ENCODE data around the gene ACSF3. TPM values are rescaled to one million over a fixed set of nuclear protein-coding genes. Genes with fewer than 3 reads are reported as not detected.
A peak's percentile ranks its signal among the peaks of the same experiment; 100 is the strongest.

ACSF3 gene
- total RNA-seq, 1 experiment from 2014 or later: 55.2 TPM

DNA sequence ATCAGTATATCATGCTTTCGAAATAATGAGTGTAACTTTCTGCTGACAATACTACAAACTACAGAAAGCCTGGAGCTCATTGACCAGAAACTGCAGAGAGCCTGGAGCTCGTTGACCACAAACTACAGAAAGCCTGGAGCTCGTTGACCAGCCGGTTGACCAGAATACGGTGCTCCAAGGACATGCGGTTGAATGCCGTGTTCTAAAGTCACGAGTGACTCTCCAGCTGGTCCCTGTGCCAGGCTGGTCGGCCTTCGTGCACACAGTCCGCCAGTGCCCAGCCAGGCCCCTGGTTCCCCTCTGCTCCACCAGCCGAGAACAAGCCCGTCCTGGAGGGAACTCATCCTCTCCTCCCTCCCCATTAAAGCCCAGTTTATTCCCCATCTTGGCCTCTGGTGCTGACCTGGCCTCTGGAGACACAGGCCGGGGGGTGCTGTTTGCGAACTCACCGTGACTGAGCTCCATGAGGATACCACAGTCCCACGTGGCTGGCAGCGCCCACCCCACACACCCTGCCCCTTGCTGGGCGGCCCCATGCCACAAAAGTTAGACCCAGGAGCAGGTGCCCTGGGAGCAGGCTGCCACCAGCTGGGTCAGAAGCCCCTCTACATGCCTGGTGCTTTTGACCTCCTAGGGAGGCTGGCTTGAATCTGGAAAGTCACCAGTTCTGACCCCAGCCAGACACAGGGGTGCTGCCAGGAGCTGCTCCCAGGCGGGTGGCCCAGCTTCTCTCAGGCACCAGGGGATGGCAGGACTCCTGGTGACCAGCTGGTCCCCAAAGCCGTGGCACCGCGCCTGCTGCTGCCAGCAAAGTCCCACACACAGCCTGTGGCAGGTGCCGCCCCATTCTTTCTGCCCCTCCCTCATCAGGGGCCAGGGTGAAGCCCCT, 62.4 kb downstream of the ACSF3 start:
- no peaks in the 10 kb centered on the region for H3K36me3 ChIP-seq (ENCODE audit: control insufficient read depth, insufficient read depth, low read length)
- Mint-ChIP-seq H3K4me3 (ENCODE audit: unreplicated experiment) (no peak overlapping the region), H3K27me3 (ENCODE audit: insufficient read depth, unreplicated experiment) (no peaks in the 10 kb centered on the region), H3K27ac (ENCODE audit: unreplicated experiment) (no peak overlapping the region), H3K4me1 (ENCODE audit: low read depth, unreplicated experiment) (no peaks in the 10 kb centered on the region), H3K36me3 (ENCODE audit: insufficient read depth, unreplicated experiment) (peaks cover 47% of the 10 kb centered on the region), H3K9me3 (ENCODE audit: unreplicated experiment) (no peaks in the 10 kb centered on the region)
- H3K4me1 ChIP-seq: peaks cover 7% of the 10 kb centered on the region; the same call in 1 of the 2 replicates
- no peak for DNase-seq
- TSS peak; percentile 32 for BruUV-seq (replicated peaks)
- H3K27me3 ChIP-seq (replicated peaks; ENCODE audit: control insufficient read depth, insufficient read depth, low read length): no peaks in the 10 kb centered on the region
- no peaks in the 10 kb centered on the region for H3K9me3 ChIP-seq
- ChIA-PET POLR2A (no interaction called here), CTCF (interaction anchor here (0.9 kb wide), 1 partner anchor 15 kb away, joined by 3 read pairs; no protein-coding TSS in a partner anchor)
- intact Hi-C loops (cut with micrococcal nuclease; ENCODE audit: unreplicated experiment): no loop called here
- TF ChIP-seq, protein P1, sequence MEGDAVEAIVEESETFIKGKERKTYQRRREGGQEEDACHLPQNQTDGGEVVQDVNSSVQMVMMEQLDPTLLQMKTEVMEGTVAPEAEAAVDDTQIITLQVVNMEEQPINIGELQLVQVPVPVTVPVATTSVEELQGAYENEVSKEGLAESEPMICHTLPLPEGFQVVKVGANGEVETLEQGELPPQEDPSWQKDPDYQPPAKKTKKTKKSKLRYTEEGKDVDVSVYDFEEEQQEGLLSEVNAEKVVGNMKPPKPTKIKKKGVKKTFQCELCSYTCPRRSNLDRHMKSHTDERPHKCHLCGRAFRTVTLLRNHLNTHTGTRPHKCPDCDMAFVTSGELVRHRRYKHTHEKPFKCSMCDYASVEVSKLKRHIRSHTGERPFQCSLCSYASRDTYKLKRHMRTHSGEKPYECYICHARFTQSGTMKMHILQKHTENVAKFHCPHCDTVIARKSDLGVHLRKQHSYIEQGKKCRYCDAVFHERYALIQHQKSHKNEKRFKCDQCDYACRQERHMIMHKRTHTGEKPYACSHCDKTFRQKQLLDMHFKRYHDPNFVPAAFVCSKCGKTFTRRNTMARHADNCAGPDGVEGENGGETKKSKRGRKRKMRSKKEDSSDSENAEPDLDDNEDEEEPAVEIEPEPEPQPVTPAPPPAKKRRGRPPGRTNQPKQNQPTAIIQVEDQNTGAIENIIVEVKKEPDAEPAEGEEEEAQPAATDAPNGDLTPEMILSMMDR (IDR thresholded peaks at IDR 0.05; ENCODE audit: insufficient read depth in 1 of 2, low read depth in 1 of 2, low read length in 1 of 2, severe bottlenecking in 1 of 2, unreplicated experiment in 1 of 2): no peak
- no peak overlapping the region for H3K4me3 ChIP-seq (ENCODE audit: low read depth, low read length)

DNA sequence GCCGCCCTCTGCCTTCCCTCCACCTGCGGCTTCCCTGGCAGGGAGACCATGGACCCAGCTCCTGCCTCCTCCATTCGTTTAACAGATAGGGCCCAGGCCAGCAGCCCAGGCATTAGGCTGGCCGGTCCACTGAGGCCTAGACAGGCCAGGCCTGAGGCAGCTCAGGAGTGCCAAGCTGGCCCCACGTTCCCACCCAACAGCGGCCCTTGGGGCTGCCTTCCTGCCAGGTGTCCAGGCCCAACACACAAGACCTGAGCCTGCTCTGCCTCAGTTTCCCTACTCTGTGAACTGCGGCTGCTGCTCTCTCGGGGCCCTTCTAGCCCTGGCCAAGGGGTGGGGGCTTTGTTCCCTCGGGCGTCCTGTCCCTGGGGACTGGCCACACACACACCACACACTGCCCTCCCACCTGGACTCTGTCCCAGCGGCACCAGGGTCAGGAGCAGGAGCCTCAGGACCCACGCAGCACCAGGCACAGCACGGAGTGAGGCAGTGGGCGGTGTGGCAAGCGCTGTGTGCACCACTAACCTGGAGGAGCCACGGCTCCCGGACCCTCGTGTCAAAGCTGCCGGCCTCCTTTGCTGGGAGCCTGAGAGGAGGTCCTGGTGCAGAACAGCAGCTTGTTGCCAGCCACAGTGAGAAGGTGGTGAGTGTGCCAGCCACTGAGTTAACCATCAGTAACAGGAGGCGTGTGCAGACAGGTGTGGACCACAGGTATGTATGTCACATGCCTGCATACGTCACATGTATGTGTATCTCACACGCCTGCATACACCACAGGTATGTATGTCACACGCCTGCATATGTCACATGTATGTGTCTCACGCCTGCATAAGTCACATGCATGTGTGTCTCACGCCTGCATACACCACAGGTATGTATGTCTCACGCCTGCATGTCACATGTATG, 63.3 kb downstream of the ACSF3 start:
- H3K27ac Mint-ChIP-seq (ENCODE audit: unreplicated experiment): no peak overlapping the region
- H3K27me3 Mint-ChIP-seq (ENCODE audit: insufficient read depth, unreplicated experiment): no peaks in the 10 kb centered on the region
- no peak for DNase-seq
- peaks cover 7% of the 10 kb centered on the region; the same call in 1 of the 2 replicates for H3K4me1 ChIP-seq
- H3K4me3 Mint-ChIP-seq (ENCODE audit: unreplicated experiment): no peak overlapping the region
- no peaks in the 10 kb centered on the region for H3K9me3 ChIP-seq
- TF ChIP-seq, protein P1 (IDR thresholded peaks at IDR 0.05; ENCODE audit: insufficient read depth in 1 of 2, low read depth in 1 of 2, low read length in 1 of 2, severe bottlenecking in 1 of 2, unreplicated experiment in 1 of 2): no peak
- H3K4me1 Mint-ChIP-seq (ENCODE audit: low read depth, unreplicated experiment): no peaks in the 10 kb centered on the region
- H3K36me3 ChIP-seq (ENCODE audit: control insufficient read depth, insufficient read depth, low read length): no peaks in the 10 kb centered on the region
- H3K27me3 ChIP-seq (replicated peaks; ENCODE audit: control insufficient read depth, insufficient read depth, low read length): no peaks in the 10 kb centered on the region
- H3K4me3 ChIP-seq (ENCODE audit: low read depth, low read length): no peak overlapping the region
- H3K36me3 Mint-ChIP-seq (ENCODE audit: insufficient read depth, unreplicated experiment): peaks cover 40% of the 10 kb centered on the region
- intact Hi-C loops (cut with micrococcal nuclease; ENCODE audit: unreplicated experiment): no loop called here
- no TSS peak for BruUV-seq (replicated peaks)
- ChIA-PET CTCF (no interaction called here), POLR2A (no interaction called here)
- H3K9me3 Mint-ChIP-seq (ENCODE audit: unreplicated experiment): no peaks in the 10 kb centered on the region

DNA sequence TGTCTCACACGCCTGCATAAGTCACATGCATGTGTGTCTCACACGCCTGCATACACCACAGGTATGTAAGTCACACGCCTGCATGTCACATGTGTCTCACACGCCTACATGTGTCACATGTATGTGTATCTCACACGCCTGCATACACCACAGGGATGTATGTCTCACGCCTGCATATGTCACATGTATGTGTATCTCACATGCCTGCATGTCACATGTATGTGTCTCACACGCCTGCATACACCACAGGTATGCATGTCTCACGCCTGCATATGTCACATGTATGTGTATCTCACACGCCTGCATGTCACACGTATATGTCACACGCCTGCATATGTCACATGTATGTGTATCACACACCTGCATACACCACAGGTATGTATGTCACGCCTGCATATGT, 64.1 kb downstream of the ACSF3 start:
- TF ChIP-seq, protein P1 (IDR thresholded peaks at IDR 0.05; ENCODE audit: insufficient read depth in 1 of 2, low read depth in 1 of 2, low read length in 1 of 2, severe bottlenecking in 1 of 2, unreplicated experiment in 1 of 2): no peak
- no peaks in the 10 kb centered on the region for H3K27me3 Mint-ChIP-seq (ENCODE audit: insufficient read depth, unreplicated experiment)
- H3K36me3 Mint-ChIP-seq (ENCODE audit: insufficient read depth, unreplicated experiment): peaks cover 32% of the 10 kb centered on the region
- no peak for DNase-seq
- POLR2A ChIA-PET: no interaction called here
- H3K4me3 Mint-ChIP-seq (ENCODE audit: unreplicated experiment): no peak overlapping the region
- intact Hi-C loops (cut with micrococcal nuclease; ENCODE audit: unreplicated experiment): no loop called here
- Histone ChIP-seq H3K36me3 (ENCODE audit: control insufficient read depth, insufficient read depth, low read length) (no peaks in the 10 kb centered on the region), H3K9me3 (no peaks in the 10 kb centered on the region), H3K4me1 (peaks cover 7% of the 10 kb centered on the region; the same call in 1 of the 2 replicates), H3K27me3 (replicated peaks; ENCODE audit: control insufficient read depth, insufficient read depth, low read length) (no peaks in the 10 kb centered on the region), H3K4me3 (ENCODE audit: low read depth, low read length) (no peak overlapping the region)
- BruUV-seq (replicated peaks): no TSS peak
- no peaks in the 10 kb centered on the region for H3K9me3 Mint-ChIP-seq (ENCODE audit: unreplicated experiment)
- CTCF ChIA-PET: no interaction called here
- H3K4me1 Mint-ChIP-seq (ENCODE audit: low read depth, unreplicated experiment): no peaks in the 10 kb centered on the region
- no peak overlapping the region for H3K27ac Mint-ChIP-seq (ENCODE audit: unreplicated experiment)
